ENCODE data around the gene MFSD8. TPM values are rescaled to one million over a fixed set of nuclear protein-coding genes. Genes with fewer than 3 reads are reported as not detected.
A peak's percentile ranks its signal among the peaks of the same experiment; 100 is the strongest.
"Not testable (repeated sequence)": the region's sequence is repeated elsewhere in the genome, so short reads cannot be mapped to it uniquely, and the experiment has no call there.

Gene MFSD8, protein sequence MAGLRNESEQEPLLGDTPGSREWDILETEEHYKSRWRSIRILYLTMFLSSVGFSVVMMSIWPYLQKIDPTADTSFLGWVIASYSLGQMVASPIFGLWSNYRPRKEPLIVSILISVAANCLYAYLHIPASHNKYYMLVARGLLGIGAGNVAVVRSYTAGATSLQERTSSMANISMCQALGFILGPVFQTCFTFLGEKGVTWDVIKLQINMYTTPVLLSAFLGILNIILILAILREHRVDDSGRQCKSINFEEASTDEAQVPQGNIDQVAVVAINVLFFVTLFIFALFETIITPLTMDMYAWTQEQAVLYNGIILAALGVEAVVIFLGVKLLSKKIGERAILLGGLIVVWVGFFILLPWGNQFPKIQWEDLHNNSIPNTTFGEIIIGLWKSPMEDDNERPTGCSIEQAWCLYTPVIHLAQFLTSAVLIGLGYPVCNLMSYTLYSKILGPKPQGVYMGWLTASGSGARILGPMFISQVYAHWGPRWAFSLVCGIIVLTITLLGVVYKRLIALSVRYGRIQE
- total RNA-seq = 9.4 TPM
- long read RNA-seq, full-length matches to known transcripts = 6 of 12 reads
- long read RNA-seq, partial matches to known transcripts = 0 of 12 reads
- long read RNA-seq, other reads (novel, unspliced or antisense) = 6 of 12 reads

DNA sequence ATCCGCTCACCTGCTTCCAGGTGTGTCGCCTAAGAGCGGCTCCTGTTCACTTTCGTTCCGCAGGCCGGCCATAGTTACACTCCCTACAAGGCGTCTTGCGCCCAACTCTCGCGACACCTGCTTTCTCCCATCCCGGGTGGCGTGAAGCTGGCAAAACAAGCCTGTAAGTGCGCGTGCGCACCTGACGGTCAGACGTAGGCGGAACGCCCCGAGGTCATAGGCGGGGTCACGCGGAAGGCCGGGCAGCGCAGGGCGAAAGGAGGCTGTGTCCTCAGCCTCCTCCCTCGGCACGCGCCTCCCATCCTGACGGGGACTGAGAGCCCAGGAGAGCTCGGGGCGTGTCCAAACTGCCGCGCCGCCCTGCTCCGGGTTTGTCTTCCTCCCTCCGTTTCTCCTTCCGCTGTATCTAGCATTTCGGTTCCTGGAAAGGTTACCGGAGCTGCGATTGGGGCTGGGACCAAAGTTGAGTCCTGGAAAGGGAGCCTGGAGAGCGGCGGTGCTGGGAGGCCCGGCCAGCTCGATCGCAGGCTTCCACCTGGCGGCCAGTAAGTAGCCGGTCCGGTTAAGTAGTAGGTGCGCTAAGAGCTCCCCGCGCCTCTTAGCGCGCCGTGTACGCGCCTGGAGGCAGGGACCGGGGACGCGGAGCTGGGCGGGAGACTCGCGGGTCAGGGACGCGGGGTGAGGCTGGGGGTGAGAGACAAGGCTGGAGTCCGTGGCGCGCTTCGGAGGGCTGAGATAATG lies at the start of gene MFSD8, which contains the start of gene ABHD18:
Gene MFSD8 (minus strand): TSS at position 112 of the 741 bp plus-strand sequence. CDS start 40 bp downstream, at position 72.
Gene ABHD18 (plus strand): TSS at position 345 of the 741 bp plus-strand sequence. CDS start 17,550 bp downstream, outside the sequence.
- peak; percentile 96 for ATAC-seq (ENCODE audit: poor library complexity)
- intact Hi-C loops (cut with DNase I) = no loop called here

DNA sequence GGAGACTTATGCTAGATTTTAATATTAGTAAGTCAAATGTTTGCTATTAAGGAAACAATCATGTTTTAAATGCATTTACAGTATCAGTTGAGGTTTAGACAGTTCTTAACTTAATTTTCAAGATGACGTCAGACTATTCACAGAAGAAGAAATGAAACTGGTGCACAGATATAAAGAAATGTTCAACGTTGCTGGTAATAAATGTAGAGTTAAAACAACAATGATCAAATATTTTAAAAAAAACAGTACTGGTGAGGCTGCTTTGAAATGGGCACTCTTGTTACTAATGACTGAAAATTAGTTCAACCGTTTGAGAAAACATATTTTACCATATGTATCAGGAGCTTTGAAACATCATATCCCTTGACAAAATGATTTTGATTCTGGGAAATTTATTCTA lies 44.5 kb upstream of the MFSD8 start:
- intact Hi-C loops (cut with DNase I) = no loop called here
- DNase-seq (no peak), ATAC-seq (ENCODE audit: poor library complexity) (no peak)

More for the DNA sequence above, at the start of gene MFSD8, which contains the start of gene ABHD18:
- peak; percentile 100 for DNase-seq

DNA sequence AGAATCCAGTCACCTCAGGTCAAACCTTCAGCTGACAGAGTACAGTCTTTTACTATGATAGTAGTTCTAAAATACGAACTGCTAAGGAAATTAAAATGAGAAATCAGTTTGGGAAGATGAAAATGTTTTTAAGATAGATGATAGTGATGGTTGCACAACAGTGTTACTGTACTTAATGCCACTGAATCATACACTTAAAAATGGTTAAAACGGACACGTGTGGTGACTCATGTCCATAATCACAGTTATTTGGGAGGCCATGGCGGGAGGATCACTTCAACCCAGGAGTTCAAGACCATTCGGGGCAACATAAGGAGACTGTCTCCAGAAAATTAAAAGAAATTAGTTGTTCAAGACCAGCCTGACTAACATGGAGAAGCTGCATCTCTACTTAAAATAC lies 41.6 kb upstream of the MFSD8 start:
- intact Hi-C loops (cut with DNase I) = no loop called here
- DNase-seq (no peak), ATAC-seq (ENCODE audit: poor library complexity) (no peak)

DNA sequence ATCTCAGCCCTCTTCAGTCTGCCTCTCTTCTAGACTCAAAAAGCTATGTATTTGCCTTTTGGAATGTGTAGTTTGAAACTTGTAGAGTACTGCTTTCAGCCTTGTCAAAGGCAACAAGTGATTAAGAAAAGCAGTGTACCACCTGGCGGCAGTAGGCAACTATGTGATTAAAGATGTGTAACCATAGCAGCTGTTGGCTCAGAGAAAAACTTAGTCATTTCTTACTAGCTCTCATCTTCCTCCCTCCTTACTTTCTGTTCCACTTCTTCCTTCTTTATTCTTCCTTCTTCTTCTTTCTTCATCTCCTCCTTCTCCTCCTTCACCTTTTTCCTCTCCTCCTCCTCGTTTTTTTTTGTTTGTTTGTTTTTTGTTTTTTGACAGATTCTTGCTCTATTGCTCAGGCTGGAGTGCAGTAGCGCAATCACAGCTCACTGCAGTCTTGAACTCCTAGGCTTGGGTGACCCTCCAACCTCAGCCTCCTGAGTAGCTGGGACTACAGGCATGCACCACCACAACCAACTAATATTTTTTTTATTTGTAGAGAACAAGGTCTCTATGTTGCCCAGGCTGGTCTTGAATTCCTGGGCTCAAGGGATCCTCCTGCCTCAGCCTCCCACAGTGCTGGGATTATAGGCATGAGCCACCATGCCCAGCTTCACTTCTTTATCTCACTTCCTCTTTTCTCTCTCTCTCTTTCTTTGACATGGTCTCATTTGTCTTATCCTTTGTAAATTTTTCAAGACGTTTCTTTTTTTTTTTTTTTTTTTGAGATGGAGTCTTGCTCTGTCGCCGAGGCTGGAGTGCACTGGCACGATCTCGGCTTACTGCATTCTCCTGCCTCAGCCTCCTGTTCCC lies 32.8 kb upstream of the MFSD8 start:
- peak; percentile 59 for ATAC-seq (ENCODE audit: poor library complexity)
- no peak for DNase-seq
- intact Hi-C loops (cut with DNase I) = no loop called here

DNA sequence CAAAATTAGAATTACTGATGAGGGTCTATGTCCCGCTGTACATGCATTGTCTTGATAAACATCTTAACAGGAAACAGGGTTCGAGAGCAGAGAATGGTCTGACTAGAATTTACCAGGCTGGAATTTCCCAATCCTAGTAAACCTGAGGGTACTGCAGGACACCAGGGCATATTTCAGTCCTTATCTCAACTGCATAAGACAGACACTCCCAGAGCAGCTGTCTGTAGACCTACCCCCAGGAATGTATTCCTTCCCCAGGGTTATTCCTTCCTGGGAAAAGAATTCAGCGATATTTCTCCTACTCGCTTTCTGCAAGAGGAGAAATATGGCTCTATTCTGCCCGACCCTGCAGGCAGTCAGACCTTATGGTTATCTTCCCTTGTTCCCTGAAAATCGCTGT lies 31.5 kb upstream of the MFSD8 start:
- intact Hi-C loops (cut with DNase I); ATAC-seq (ENCODE audit: poor library complexity); DNase-seq: not testable (repeated sequence)

DNA sequence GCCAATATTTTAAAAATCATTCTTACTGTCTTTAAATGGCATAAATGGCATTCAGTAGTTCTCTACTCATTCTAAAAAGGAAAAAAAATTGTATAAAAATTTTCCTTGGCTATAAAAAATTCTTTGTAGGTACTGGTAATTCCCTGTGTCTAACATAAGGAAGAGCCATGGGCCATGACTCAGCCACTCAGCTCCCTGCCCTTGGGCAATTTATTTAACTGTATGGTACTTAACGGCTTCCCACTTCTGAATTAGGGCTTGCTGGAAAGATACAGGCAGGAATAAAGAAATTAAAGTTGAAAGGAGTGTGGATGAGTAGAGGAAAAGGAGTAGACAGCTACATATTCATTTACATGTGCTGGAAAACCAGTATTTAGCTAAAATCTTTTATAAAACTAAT lies 30.8 kb upstream of the MFSD8 start:
- no peak for ATAC-seq (ENCODE audit: poor library complexity)
- no peak for DNase-seq
- intact Hi-C loops (cut with DNase I) = no loop called here

DNA sequence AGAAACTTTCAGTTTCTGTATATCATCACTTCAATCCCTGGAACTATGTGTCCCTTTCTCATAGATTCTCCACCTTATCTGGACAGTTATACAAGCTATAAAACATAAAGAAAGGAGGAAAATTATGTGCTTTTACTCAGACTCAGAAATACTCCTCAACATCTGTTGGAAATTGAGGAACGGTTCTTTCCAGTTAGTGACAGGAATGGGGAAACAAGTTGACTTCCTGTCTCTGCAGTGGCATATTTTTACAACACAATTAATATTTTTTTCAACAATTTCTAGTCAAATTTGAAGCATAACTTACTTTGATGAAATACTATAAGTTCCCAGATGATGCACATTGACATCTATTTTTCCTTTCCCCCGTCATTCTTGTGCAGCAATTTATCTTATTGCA lies 28.2 kb upstream of the MFSD8 start:
- ATAC-seq (ENCODE audit: poor library complexity) = no peak
- intact Hi-C loops (cut with DNase I) = no loop called here

DNA sequence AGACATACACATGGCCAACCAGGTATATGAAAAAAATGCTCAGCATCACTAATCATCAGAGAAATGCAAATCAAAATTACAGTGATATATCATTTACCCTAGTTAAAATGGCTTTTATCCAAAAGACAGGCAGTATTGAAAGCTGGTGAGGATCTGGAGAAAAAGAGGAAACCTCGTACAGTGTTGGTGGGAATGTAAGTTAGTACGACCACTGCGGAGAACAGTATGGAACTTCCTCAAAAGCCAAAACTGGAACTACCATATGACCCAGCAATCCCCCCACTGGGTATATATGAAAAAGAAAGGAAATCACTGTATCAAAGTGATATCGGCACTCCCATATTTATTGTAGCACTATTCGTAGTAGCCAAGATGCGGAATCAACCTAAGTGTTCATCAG lies 23.7 kb upstream of the MFSD8 start:
- ATAC-seq (ENCODE audit: poor library complexity) = no peak
- no peak for DNase-seq
- intact Hi-C loops (cut with DNase I) = no loop called here

More for the DNA sequence above, 28.2 kb upstream of the MFSD8 start:
- no peak for DNase-seq

DNA sequence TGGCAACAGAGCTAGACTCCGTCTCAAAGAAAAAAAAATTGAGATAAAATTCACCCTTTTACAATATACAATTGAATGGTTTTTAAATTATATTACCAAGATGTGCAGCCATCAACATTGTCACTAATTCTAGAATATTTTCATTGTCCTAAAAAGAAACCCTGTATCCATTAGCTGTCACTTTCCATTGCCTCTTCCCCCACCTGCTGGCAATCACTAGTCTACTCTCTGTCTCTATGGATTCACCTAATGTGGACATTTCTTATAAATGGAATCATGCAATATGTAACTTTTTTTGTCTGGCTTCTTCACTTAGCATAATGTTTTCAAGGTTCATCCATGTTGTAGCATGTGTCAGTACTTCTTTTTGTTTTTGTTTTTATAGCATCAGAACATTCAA lies 21.0 kb upstream of the MFSD8 start:
- ATAC-seq (ENCODE audit: poor library complexity) = no peak
- no peak for DNase-seq
- intact Hi-C loops (cut with DNase I) = no loop called here

DNA sequence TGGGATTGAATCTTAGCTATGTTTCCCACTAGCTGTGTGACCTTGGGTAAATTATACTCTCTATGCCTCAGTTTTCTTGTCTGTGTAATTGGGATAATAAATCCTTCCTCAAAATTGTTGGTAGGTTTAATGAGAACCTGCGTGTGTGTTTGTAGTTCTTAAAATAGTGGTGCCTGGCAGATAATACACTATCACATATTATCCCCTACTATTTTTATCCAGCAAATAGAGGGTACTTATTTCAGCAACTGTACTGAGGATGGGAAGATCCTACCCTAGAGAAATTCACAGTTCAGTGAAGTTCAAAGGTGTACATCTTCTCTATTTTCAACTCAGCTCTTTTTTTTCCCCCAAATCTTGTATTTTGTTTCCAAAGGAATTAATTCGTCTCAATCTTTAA lies 17.5 kb upstream of the MFSD8 start:
- intact Hi-C loops (cut with DNase I) = no loop called here
- DNase-seq (no peak), ATAC-seq (ENCODE audit: poor library complexity) (no peak)

DNA sequence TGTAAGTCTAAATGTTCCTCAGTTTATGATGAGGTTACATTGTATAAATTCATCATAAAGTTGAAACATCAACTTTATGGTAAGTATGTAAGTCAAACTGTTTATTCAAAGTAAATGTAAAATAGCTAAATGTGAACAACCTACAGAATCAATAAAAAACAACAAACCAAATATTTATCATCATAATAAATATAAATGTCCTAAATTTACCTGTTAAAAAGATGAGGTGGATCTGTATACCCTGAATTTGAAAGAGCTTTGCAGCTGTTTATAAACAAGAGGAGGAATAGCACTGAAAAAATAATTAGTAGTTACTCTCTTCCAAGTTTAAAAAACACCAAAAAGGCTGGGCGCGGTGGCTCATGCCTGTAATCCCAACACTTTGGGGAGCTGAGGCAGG lies 14.0 kb upstream of the MFSD8 start:
- intact Hi-C loops (cut with DNase I) = no loop called here
- ATAC-seq (ENCODE audit: poor library complexity) (no peak), DNase-seq (no peak)

DNA sequence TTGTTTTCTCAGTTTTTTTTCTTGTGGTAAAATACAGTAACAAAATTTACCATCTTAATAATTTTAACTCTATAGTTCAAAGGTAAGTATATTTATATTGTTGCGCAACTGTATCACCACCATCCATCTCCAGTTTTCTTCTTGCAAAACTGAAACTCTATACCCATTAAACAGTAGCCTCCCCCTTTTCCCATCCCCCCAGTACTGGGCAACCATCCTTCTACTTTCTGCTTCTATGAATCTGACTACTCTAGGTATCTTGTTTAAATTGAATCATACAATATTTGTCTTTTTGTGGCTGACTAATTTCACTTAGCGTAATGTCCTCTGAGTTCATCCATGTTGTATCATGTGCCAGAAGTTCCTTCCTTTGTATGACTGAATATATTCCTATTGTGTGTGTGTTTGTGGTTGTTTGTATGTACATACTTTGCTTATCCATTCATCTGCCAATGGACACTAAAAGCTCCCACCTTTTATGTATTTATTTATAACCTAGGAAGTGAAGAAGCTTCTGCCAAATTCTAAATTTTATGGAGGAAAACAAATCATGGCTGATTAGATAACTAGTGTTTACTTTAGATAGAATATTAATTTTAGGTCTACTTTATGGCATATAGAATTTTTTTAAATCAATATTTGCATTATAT lies 10.3 kb upstream of the MFSD8 start:
- no peak for ATAC-seq (ENCODE audit: poor library complexity)
- no peak for DNase-seq
- intact Hi-C loops (cut with DNase I) = no loop called here

DNA sequence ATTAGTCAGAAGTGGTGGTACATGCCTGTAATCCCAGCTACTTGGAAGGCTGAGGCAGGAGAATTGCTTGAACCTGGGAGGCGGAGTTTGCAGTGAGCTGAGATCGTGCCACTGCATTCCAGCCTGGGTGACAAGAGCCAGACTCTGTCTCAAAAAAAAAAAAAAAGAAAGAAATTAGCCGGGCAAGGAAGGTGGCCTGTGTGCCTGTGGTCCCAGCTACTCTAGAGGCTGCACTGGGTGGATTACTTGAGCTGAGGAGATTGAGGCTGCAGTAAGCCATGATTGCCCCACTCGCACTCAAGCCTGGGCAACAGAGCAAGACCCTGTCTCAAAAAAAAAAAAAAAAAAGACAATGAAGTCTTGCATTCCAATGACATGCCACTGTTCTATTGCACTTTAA lies 6.0 kb upstream of the MFSD8 start:
- ATAC-seq (ENCODE audit: poor library complexity) = peak; percentile 51
- DNase-seq; intact Hi-C loops (cut with DNase I): not testable (repeated sequence)

DNA sequence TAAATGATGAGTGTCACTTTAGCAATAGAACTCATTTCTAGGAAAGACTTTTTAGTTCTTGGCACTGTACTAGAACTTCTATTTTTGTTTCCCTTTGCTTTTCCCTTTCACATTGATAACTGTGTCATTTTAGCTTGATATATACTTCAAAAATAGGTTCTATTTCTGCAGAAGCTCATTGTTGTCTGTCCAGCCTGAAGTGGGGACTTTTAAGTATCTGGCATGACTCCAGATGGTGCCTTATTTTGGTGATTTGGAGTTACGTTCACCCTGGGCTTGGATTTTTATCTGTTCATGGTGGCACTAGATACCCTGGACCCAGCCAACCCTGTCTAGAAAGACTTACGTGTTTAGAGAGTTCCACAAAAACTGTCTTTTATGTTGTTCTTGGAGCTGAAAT lies 3.6 kb upstream of the MFSD8 start:
- intact Hi-C loops (cut with DNase I) = no loop called here
- DNase-seq (no peak), ATAC-seq (ENCODE audit: poor library complexity) (peak; percentile 17)

DNA sequence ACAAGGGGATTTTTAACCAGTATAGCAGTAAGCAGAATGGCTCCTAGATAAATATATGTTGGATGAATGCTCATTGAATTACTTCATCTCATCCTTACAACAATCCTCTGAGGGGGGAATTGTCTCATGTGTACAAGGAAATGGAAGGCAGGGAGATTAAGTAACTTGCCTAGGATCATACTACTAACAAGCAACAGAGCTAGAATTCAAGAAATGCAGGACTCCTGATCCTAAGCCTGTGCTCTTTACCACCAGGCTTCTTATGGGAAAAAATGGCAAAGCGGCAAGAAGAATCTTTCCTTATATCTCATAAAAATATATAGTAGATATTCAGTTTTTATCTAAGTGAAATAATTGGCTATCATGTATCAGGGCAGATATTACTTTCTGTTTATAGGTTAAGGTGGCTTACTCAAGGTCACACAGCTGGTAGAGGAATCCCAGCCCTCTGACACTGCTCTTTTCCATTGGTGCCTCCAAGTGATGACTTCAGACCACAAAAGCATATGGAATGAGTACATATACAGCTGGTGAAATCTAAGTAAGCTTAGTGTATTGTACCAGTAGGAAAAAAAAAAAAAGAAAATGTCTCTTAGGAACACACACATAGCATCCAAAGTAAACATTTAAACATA lies 2.3 kb upstream of the MFSD8 start:
- ATAC-seq (ENCODE audit: poor library complexity) (no peak), DNase-seq (no peak)
- intact Hi-C loops (cut with DNase I) = no loop called here

DNA sequence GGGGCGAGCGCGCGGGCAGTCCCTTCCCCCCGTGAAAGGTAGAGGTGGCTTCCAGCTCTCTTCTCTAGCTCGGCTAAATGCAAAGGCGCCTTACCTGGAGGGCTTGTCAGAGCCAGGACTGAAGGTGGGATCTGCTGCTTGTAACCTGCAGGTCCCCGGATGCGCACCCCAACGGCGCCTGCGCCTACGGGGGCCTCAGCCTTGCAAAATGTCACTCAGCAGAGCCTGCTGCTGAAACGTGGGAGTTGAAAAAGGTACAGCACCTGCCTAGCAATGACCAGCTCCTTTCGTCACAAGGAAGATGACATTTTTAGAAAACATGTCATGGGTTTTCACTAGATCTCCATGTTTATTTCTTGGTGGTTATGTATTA lies 816 bp upstream of the MFSD8 start:
- ATAC-seq (ENCODE audit: poor library complexity) (peak; percentile 8), DNase-seq (peak; percentile 57)
- intact Hi-C loops (cut with DNase I) = no loop called here

DNA sequence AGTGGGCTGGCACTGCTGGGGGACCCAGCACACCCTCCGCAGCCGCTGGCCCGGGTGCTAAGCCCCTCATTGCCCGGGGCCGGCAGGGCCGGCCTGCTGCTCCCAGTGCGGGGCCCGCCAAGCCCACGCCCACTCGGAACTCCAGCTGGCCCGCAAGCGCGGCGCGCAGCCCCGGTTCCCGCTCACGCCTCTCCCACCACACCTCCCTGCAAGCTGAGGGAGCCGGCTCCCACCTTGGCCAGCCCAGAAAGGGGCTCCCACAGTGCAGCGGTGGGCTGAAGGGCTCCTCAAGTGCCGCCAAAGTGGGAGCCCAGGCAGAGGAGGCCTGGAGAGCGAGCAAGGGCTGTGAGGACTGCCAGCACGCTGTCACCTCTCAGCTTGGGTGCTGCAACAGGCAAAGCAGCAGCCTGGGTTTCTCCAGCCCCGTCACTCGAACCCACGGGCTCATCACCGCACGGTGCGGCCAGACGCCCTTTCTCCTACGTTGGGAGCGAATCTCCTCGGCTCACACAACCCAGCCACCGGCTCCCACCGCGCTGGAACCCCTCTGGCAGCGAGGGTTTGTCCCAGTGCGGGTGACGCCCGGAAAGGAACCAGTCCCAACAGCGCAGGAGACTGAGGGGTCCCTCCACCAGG lies 429 bp downstream of the MFSD8 start:
- peak; percentile 44 for ATAC-seq (ENCODE audit: poor library complexity)
- intact Hi-C loops (cut with DNase I) = not testable (repeated sequence)
- peak; percentile 47 for DNase-seq

Measured in Right ventricle myocardium superior (tissue), 1 donor.